Uterus (tissue), 4 donors: Measurements from ENCODE around the gene TM2D3. TPM values are rescaled to one million over a fixed set of nuclear protein-coding genes. Genes with fewer than 3 reads are reported as not detected.

Experiments
- DNase-seq, 2 donors: peaks; one replicate each; pipeline ENCODE4 v3.0.0-alpha.2; 2019 to 2020
- H3K27ac ChIP-seq, 2 donors: fragments of 200-600 bp; sonication (generic); 1 replicate in 1 of 2; 2 replicates in 1 of 2; pipeline ENCODE4 v1.5.1; 2016 to 2018
- H3K27me3 ChIP-seq, 2 donors: fragments of 200-600 bp; sonication (generic); one replicate each; pipeline ENCODE4 v1.5.1; 2018 to 2019; ENCODE audit warnings: control low read depth in 1 of 2
- H3K36me3 ChIP-seq, 2 donors: fragments of 200-600 bp; sonication (generic); one replicate each; pipeline ENCODE4 v1.5.1; 2019; ENCODE audit warnings: control low read depth in 1 of 2
- H3K4me1 ChIP-seq, 2 donors: fragments of 200-600 bp; sonication (generic); one replicate each; pipeline ENCODE4 v1.5.1; 2018 to 2019; ENCODE audit warnings: control low read depth in 1 of 2
- H3K4me3 ChIP-seq, 2 donors: fragments of 200-600 bp; sonication (generic); 1 replicate in 1 of 2; 2 replicates in 1 of 2; pipeline ENCODE4 v1.5.1; 2018 to 2019; ENCODE audit warnings: mild to moderate bottlenecking in 1 of 2
- H3K9me3 ChIP-seq, 2 donors: fragments of 200-600 bp; sonication (generic); one replicate each; pipeline ENCODE4 v1.5.1; 2019; ENCODE audit warnings: control low read depth in 1 of 2
- CTCF ChIP-seq, 4 experiments: fragments of 200-600 bp in 2 of 4; fragments of 450-650 bp in 2 of 4; sonication (generic) in 2 of 4; IDR thresholded peaks; one replicate each; pipeline ENCODE4 v1.5.1; 2016 to 2019; ENCODE audit warnings: antibody characterized with exemption in 4 of 4, mild to moderate bottlenecking in 2 of 4, moderate library complexity in 1 of 4
- POLR2A ChIP-seq, 2 donors: fragments of 450-650 bp; IDR thresholded peaks; one replicate each; pipeline ENCODE4 v1.6.1; 2016; ENCODE audit warnings: antibody characterized with exemption in 2 of 2, mild to moderate bottlenecking in 1 of 2, moderate library complexity in 1 of 2
- intact Hi-C: fragments of 100-400 bp; cut with DNase I; formaldehyde crosslinking; loops from one replicate; pipeline ENCODE4 v1.15.1; 2023; ENCODE audit warnings: low total_unique reads
- total RNA-seq, 4 donors: library from RNA; depleted of rRNA in 3 of 4; stranded (reverse); fragments of >200 nt in 3 of 4; gene quantifications; one replicate each; pipeline versions ENCODE4 v1.1.0 to v1.2.4, GENCODE V29; 2014 to 2023
- donor health status: DM: yes; HTN: yes; CAD: no.

The TM2D3 gene
- 10 to 100 TPM; 14.7 to 65.0 (median 46.5) TPM for total RNA-seq

GRCh38 chr15:101652098-101652785 is at the start of gene TM2D3:
TSS of gene TM2D3 (minus strand) at chr15:101652381. CDS start at chr15:101652361, 20 bp downstream.
- Histone ChIP-seq H3K27ac (peak within 1 kb of the TSS; percentile 90 to 96), H3K4me3 (peak within 1 kb of the TSS; percentile 74 to 85), H3K4me1 (peaks cover 8 to 11% of the 10 kb centered on the region in 2 donors), H3K36me3 (no peaks in the 10 kb centered on the region), H3K27me3 (no peaks in the 10 kb centered on the region), H3K9me3 (no peaks in the 10 kb centered on the region)
- intact Hi-C loops: loop anchor here (5.0 kb wide), 1 partner anchor 355 kb away; the partner anchor contains the start of gene SNRPA1
- peak; percentile 90 to 94 for DNase-seq
- peak; percentile 57 to 98 (median 88) for TF ChIP-seq CTCF (IDR thresholded peaks at IDR 0.05)
- peak; percentile 94 to 96 for TF ChIP-seq POLR2A (IDR thresholded peaks at IDR 0.05)

- Histone ChIP-seq H3K27ac (no peak overlapping the region), H3K9me3 (no peaks in the 10 kb centered on the region), H3K4me1 (no peaks in the 10 kb centered on the region), H3K4me3 (no peak overlapping the region), H3K36me3 (no peaks in the 10 kb centered on the region), H3K27me3 (no peaks in the 10 kb centered on the region)
- intact Hi-C loops: no loop called here
- TF ChIP-seq CTCF (IDR thresholded peaks at IDR 0.05) (no peak), POLR2A (IDR thresholded peaks at IDR 0.05) (no peak)
- no peak for DNase-seq
These were observed 46.1 kb upstream of the TM2D3 start for GRCh38 chr15:101698314-101698713.

DNA sequence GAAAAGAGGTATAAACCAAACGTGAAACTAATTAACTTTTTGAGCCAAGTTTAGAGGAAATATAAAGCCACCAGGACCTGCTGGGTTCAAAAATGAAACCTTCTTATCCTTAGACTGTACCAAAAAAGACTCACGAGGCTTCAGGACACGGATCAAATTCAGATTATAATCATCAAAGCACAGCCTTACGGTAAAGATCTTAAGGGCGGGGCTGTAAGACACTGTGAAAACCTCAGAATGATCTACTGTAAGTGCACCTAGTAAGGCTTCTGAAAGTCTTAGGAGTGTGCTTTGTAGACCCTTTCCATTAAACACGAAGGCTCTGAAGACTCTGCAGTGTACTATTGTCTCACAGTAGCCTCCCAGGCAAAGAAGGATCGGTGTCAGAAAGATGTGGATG is 45.3 kb upstream of the TM2D3 start:
- no peak for DNase-seq
- Histone ChIP-seq H3K4me3 (no peak overlapping the region), H3K36me3 (no peaks in the 10 kb centered on the region), H3K27me3 (no peaks in the 10 kb centered on the region), H3K9me3 (no peaks in the 10 kb centered on the region), H3K4me1 (no peaks in the 10 kb centered on the region), H3K27ac (no peak overlapping the region)
- intact Hi-C loops: no loop called here
- TF ChIP-seq CTCF (IDR thresholded peaks at IDR 0.05) (no peak), POLR2A (IDR thresholded peaks at IDR 0.05) (no peak)

GRCh38 chr15:101696829-101697228 is 44.6 kb upstream of the TM2D3 start:
- intact Hi-C loops: no loop called here

More at GRCh38 chr15:101696829-101697228, 44.6 kb upstream of the TM2D3 start:
- Histone ChIP-seq H3K4me3 (no peak overlapping the region), H3K9me3 (no peaks in the 10 kb centered on the region), H3K27ac (no peak overlapping the region), H3K36me3 (no peaks in the 10 kb centered on the region), H3K27me3 (no peaks in the 10 kb centered on the region), H3K4me1 (no peaks in the 10 kb centered on the region)
- TF ChIP-seq CTCF (IDR thresholded peaks at IDR 0.05) (no peak), POLR2A (IDR thresholded peaks at IDR 0.05) (no peak)
- DNase-seq: no peak
